Muscle of leg (tissue), 11 donors: ENCODE measurements around the gene UBR3. TPM values are rescaled to one million over a fixed set of nuclear protein-coding genes. Genes with fewer than 3 reads are reported as not detected.

Experiments used
- DNase-seq: peaks from one replicate; pipeline ENCODE4 v3.0.0; 2013
- H3K27ac ChIP-seq: one replicate; pipeline ENCODE4 v1.5.1; 2013; ENCODE audit warnings: mild to moderate bottlenecking, low read length, control low read depth
- H3K27me3 ChIP-seq: one replicate; pipeline ENCODE4 v1.6.1; 2013; ENCODE audit warnings: low read length; ENCODE audit not compliant: control insufficient read depth, insufficient read depth
- H3K36me3 ChIP-seq: one replicate; pipeline ENCODE4 v1.6.1; 2013; ENCODE audit warnings: low read length; ENCODE audit not compliant: control insufficient read depth, insufficient read depth
- H3K4me1 ChIP-seq: one replicate; pipeline ENCODE4 v1.6.1; 2013; ENCODE audit warnings: low read length; ENCODE audit not compliant: control insufficient read depth, insufficient read depth
- H3K4me3 ChIP-seq: one replicate; pipeline ENCODE4 v1.5.1; 2013; ENCODE audit warnings: low read length, control low read depth
- H3K9me3 ChIP-seq: replicated peaks from 2 replicates; pipeline ENCODE4 v1.6.1; 2013; ENCODE audit warnings: low read depth, low read length; ENCODE audit not compliant: control insufficient read depth
- WGBS: methylation state at CpG from one replicate; pipeline ENCODE4 v1.1.5; 2013; ENCODE audit warnings: missing lambda C conversion rate; ENCODE audit not compliant: insufficient coverage; 5-methylcytosine and 5-hydroxymethylcytosine counted together
- polyA plus RNA-seq, 8 donors: library from polyadenylated mRNA; unstranded; fragments of 120-200 nt; gene quantifications; one replicate each; pipeline versions ENCODE4 v1.2.1 to v1.2.3, GENCODE V29; 2013; ENCODE audit warnings: inconsistent platforms in 1 of 8, low replicate concordance in 1 of 8; ENCODE audit not compliant: insufficient read length in 8 of 8, insufficient read depth in 1 of 8
- total RNA-seq: library from RNA; stranded (reverse); fragments of 120-200 nt; gene quantifications from one replicate; pipeline ENCODE4 v1.2.4, GENCODE V29; 2013

Gene UBR3
- total and polyA plus RNA-seq, 9 donors, result 30.3 to 52.8 (median 39.7) TPM

DNA sequence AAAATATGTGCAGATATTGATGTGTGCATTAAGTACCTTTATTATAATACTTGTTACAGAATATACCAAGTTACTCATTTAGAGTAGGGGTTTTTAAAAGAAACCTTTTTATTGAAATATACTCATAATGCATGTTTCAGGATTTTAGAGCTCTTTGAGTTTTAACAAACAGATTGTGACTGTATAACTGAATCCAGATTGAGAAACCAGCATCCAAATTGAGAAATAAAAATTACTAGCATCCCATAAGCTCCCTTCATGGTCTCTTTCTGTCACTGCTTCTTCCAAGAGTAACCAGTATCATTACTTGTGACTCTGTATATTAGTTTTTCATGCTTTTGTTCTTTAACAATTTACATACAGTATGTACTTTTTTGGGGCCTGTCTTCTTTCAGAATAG, 156.9 kb downstream of the UBR3 start:
- Histone ChIP-seq H3K9me3 (no peaks in the 10 kb centered on the region), H3K4me1 (no peaks in the 10 kb centered on the region), H3K4me3 (no peak overlapping the region), H3K36me3 (peaks cover 5% of the 10 kb centered on the region), H3K27ac (no peak overlapping the region), H3K27me3 (no peaks in the 10 kb centered on the region)
- no peak for DNase-seq

DNA sequence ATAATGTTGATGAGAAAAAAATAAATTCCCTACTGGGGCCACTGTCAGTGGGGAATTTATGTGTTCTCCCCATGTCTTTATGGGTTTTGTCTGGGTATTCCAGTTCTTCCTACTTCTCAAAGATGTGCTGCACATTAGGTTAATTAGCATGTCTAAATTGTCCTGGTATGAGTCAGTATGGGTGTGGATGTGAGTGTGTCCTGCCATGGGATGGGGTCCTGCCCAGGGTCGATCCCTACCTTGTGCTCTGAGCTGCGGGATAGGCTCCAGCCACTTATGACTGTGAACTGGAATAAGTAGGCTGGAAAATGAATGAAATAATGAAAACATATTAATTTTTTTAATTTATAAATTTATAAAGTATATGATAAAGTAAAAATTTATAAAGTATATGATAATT, 167.5 kb downstream of the UBR3 start:
- no peaks in the 10 kb centered on the region for H3K27me3 ChIP-seq
- no peak overlapping the region for H3K27ac ChIP-seq
- H3K9me3 ChIP-seq, result peaks cover 7% of the 10 kb centered on the region
- no CpG with 5 or more reads among the region's 2 CpGs for WGBS
- peaks cover 8% of the 10 kb centered on the region for H3K36me3 ChIP-seq
- H3K4me3 ChIP-seq, result no peak overlapping the region
- H3K4me1 ChIP-seq, result no peaks in the 10 kb centered on the region
- DNase-seq, result no peak

DNA sequence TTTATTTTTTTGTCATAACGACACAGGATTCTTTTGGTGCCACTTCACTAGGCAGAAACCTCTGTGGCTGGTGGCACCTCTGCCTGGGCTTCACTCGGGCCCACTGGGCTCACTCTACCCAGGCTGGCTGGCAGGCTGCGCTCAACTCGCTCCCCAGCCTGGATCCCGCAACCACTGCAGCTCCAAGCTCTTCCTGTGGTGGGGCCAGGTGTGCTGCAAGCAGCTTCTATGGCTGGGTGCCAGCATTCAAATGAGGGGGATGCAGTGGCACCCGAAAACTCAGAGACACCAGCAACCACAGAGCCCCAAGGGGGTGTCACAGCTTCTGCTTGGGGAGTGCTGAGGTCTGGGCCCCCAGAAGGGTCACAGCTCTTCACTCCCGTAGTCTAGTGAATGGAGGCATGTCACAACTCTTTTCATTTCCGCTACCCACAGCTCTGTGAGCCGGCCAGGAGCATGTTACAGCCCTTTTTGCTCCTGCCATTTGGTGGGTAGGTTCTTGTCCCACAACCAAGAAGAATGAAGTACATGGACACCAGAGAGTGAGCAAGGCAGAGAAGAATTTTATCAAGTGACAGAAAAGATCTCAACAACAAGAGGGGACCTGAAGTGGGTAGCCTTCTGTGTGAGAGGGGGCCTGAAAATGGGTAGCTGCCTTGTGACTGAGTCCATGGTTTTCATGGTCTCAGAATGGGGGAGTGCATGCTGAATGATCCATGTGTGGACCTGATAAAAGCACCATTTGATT, 170.1 kb downstream of the UBR3 start:
- Histone ChIP-seq H3K9me3 (peaks cover 7% of the 10 kb centered on the region), H3K27ac (no peak overlapping the region), H3K4me3 (no peak overlapping the region), H3K4me1 (no peaks in the 10 kb centered on the region), H3K36me3 (peaks cover 11% of the 10 kb centered on the region), H3K27me3 (no peaks in the 10 kb centered on the region)
- DNase-seq, result no peak
- 98% methylated on average over 7 of the region's 9 CpGs for WGBS

DNA sequence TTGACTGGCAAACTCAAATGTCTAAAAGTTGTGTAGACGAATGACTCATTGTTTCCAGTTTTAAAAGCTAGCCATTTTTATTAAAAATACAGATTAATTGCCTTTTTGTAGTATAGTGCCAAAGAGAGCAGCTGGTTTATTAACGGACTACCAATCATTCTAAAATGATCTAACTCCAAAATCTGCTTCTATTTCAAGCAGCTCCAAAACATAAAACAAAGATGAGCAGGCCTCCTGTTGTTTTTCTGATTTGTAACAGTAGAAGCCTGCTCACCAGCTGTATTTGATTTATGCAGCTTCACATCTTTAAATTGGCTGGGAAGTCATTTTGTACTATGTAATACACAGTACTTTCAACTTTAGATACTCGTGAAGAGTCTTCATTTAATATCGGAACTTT, 171.8 kb downstream of the UBR3 start:
- no peak overlapping the region for H3K27ac ChIP-seq
- H3K36me3 ChIP-seq, result peaks cover 17% of the 10 kb centered on the region
- peak; percentile 46 for DNase-seq
- no peaks in the 10 kb centered on the region for H3K27me3 ChIP-seq
- no peak overlapping the region for H3K4me3 ChIP-seq
- no CpG with 5 or more reads among the region's 4 CpGs for WGBS
- H3K9me3 ChIP-seq, result peaks cover 7% of the 10 kb centered on the region
- H3K4me1 ChIP-seq, result no peaks in the 10 kb centered on the region

DNA sequence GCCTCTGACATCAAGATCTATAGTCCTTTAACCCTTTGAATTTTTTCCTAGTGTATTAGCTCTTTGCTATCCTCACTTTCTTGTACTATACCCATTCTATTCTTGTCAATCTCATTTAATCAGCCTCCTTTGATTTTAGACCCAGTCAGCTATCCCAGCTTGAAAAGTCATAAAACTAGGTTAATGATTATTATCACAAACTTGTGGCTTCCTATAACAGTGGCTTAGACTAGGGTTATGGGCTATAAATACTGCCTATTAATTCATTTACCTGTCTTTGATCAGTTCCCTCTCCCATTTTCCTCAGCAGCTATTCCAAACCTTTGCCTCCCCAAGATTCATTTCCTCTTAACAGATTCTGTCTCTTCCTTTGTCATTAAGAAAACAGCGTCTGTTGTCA, 174.8 kb downstream of the UBR3 start:
- no peak for DNase-seq
- Histone ChIP-seq H3K27ac (no peak overlapping the region), H3K4me1 (no peaks in the 10 kb centered on the region), H3K27me3 (no peaks in the 10 kb centered on the region), H3K9me3 (peaks cover 6% of the 10 kb centered on the region), H3K4me3 (no peak overlapping the region), H3K36me3 (peaks cover 22% of the 10 kb centered on the region)
- 64% methylated on average over 1 of the region's 1 CpG for whole genome bisulfite sequencing

DNA sequence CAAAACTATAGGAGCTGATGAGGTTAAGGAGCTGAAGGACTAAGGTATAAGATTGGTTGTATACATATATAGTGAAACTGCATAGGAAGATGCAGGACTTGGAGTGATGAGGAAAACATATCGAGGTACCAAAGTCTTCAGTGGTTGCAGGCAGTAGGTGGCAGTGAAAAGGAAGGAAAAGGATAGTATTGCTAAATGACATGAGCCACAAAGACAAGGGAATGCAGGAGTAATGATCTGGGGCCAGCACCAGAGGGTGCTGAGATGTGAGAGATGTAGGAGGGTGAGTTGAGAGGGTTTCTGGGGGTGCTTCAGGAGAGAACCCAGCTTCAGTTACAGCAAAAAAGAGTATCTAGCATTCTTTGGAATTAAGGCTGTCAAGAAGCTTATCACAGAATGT, 178.4 kb downstream of the UBR3 start:
- WGBS, result 68% methylated on average over 1 of the region's 1 CpG
- no peak for DNase-seq
- H3K9me3 ChIP-seq, result no peaks in the 10 kb centered on the region
- H3K36me3 ChIP-seq, result peaks cover 17% of the 10 kb centered on the region
- no peak overlapping the region for H3K4me3 ChIP-seq
- no peak overlapping the region for H3K27ac ChIP-seq
- H3K27me3 ChIP-seq, result no peaks in the 10 kb centered on the region
- H3K4me1 ChIP-seq, result no peaks in the 10 kb centered on the region

DNA sequence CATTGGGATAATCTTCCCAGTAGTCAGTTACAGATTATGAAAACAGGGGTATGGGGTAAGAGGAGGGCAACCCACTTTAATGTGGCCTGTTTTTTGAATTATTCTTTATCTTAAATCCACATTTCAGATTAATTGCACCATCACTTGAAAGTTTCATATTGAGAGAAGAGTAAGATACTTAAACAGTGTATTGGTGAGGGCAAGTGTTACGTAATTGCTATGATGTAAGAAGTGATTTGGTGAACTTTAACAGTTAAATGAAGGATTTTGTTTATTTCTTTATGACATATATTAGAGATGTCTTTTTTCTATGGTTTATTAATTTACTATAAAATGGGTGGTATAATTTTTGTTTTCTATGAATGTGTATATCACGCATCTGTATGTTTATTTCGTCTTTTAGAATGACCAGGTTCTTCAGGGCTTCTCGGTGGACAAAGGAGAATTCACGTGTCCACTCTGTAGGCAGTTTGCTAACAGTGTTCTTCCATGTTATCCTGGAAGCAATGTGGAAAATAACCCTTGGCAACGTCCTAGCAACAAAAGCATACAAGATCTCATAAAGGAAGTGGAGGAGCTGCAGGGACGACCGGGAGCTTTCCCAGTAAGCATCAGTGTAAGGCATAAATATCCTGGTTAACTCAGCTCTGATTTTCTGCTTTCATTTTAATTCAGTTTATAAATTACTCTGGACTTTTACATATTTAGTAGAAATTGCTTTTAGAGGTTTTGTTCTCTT, 179.5 kb downstream of the UBR3 start:
- H3K4me1 ChIP-seq, result no peaks in the 10 kb centered on the region
- peak; percentile 56 for DNase-seq
- peaks cover 19% of the 10 kb centered on the region for H3K36me3 ChIP-seq
- H3K9me3 ChIP-seq, result no peaks in the 10 kb centered on the region
- H3K27me3 ChIP-seq, result no peaks in the 10 kb centered on the region
- 90% methylated on average over 2 of the region's 8 CpGs for WGBS
- no peak overlapping the region for H3K4me3 ChIP-seq
- H3K27ac ChIP-seq, result no peak overlapping the region

DNA sequence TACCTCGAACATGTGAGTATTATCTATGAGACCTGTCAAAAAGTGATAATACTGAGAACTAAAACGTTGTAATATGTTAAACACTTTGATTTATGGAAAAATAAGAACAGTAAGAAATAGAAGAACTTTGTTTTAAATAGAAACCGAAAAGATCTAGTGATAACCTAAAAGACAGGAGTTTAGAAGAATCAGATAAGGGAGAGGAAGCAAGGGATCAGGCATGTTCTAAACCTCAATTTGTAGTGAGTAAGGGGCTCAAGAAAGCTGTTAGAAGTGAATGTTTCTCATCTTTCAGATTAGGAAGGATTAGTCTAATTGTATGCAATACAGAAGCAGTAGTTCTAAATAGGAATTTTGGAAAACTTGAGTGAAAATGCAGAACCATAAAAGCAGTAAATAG, 182.0 kb downstream of the UBR3 start:
- Histone ChIP-seq H3K36me3 (peaks cover 11% of the 10 kb centered on the region), H3K27me3 (no peaks in the 10 kb centered on the region), H3K4me3 (no peak overlapping the region), H3K27ac (no peak overlapping the region), H3K9me3 (no peaks in the 10 kb centered on the region), H3K4me1 (no peaks in the 10 kb centered on the region)
- WGBS, result 78% methylated on average over 1 of the region's 3 CpGs
- no peak for DNase-seq

DNA sequence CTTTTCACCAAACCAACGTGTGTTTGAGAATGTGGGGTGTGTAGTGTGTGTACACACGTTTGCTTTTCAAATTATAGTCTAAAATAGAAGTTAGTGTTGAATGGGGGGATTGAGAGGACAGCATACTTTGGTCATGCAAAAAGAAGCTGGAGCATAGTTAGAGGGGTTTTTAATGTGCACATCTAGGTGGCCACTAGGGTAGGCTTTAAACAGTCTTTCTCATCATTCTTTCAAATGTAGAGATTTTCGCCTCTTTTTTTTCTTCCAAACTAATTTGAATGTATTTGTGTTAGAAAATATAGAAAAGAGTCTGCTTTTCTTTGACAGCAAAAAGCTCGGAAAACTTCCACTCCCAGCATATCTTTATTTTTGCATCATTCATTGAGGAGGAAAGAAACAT, 185.5 kb downstream of the UBR3 start:
- H3K9me3 ChIP-seq, result no peaks in the 10 kb centered on the region
- no peak for DNase-seq
- peaks cover 4% of the 10 kb centered on the region for H3K36me3 ChIP-seq
- no peaks in the 10 kb centered on the region for H3K27me3 ChIP-seq
- no peak overlapping the region for H3K4me3 ChIP-seq
- no CpG with 5 or more reads among the region's 4 CpGs for WGBS
- H3K27ac ChIP-seq, result no peak overlapping the region
- no peaks in the 10 kb centered on the region for H3K4me1 ChIP-seq

DNA sequence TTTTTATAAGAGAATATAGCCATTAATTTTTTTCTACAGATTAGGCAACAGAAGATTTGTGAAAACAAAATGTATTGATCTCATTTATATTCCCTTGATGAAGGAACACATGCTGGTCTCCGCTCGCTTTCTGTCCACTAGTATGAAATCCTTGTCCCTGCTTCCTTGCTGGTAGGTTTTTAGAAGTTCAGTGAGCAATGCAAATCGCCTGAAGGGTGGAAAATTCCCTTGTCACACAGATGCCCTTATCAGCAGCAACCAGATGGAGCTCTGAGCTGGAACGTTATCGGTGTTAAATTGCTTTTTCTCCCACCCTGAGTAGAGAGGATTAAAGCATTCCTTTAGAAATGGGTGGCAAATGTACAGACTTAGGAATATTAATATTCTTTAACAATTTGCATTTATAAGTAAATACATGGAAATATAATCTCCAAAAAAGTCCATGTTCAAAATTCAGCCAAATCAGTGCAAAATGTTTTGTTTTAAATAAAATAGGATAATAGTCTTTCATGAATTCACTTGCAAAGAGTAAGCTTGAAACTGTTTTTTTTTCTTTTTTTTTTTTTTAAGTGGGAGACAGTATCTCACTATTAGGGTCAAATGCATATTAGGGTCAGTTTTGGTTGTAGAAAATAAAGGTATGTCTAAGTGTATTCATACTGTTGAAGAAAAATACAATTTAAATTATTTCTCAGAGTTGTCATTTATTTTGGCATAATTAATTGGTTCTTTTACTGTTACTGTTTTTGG, 186.7 kb downstream of the UBR3 start:
- Histone ChIP-seq H3K27ac (no peak overlapping the region), H3K4me1 (peaks cover 2% of the 10 kb centered on the region), H3K9me3 (no peaks in the 10 kb centered on the region), H3K4me3 (no peak overlapping the region), H3K27me3 (no peaks in the 10 kb centered on the region), H3K36me3 (peaks cover 4% of the 10 kb centered on the region)
- WGBS, result no CpG with 5 or more reads among the region's 5 CpGs
- DNase-seq, result peak; percentile 18
